ENCODE results near the gene PABPC1L. TPM values are rescaled to one million over a fixed set of nuclear protein-coding genes. Genes with fewer than 3 reads are reported as not detected.

PABPC1L gene
- total RNA-seq, 2 experiments from 2014 or later = 22.8 to 27.5 TPM

GRCh38 chr20:44983093-44983674 lies 73.3 kb downstream of the PABPC1L start:
- Mint-ChIP-seq H3K27me3 (no peaks in the 10 kb centered on the region), H3K4me1 (ENCODE audit: low read depth) (peaks cover 85% of the 10 kb centered on the region), H3K9me3 (no peaks in the 10 kb centered on the region), H3K4me3 (peak overlapping the region; percentile 17), H3K27ac (peak overlapping the region; percentile 96), H3K36me3 (ENCODE audit: low read depth) (peaks cover 91% of the 10 kb centered on the region)
- peak overlapping the region; percentile 36 to 95 for H3K27ac ChIP-seq (ENCODE audit: low read depth in 1 of 2, low read length in 2 of 2)
- no peak overlapping the region for H3K4me3 ChIP-seq (ENCODE audit: low read length)
- H3K36me3 ChIP-seq (ENCODE audit: insufficient read depth, low read length) = peaks cover 80% of the 10 kb centered on the region
- no peak for TF ChIP-seq CTCF (IDR thresholded peaks at IDR 0.05)
- ChIA-PET POLR2A (interaction anchor here (1.0 to 1.2 kb wide), 2 partner anchors 16 to 23 kb away, joined by 3 to 4 read pairs; partner anchors contain the start of gene TOMM34), CTCF (interaction anchor here (1.6 to 2.8 kb wide), 2 partner anchors 9 to 11 kb away, joined by 3 to 10 read pairs; no protein-coding TSS in a partner anchor)
- H3K4me1 ChIP-seq (ENCODE audit: insufficient read depth, low read length) = peaks cover 56% of the 10 kb centered on the region
- H3K27me3 ChIP-seq (ENCODE audit: control insufficient read depth in 1 of 2, insufficient read depth in 2 of 2, low read length in 2 of 2) = no peaks in the 10 kb centered on the region
- ATAC-seq (ENCODE audit: poor library complexity) (no peak), DNase-seq (no peak)
- intact Hi-C loops (cut with DNase I, micrococcal nuclease) = loop anchor here in 1 of 2 experiments (2.0 kb wide), 1 partner anchor 14 kb away; no protein-coding TSS in a partner anchor
- no peaks in the 10 kb centered on the region for H3K9me3 ChIP-seq (ENCODE audit: control insufficient read depth in 1 of 2, insufficient read depth in 1 of 2, low read length in 2 of 2)

- no peaks in the 10 kb centered on the region for H3K9me3 Mint-ChIP-seq
- TF ChIP-seq CTCF (IDR thresholded peaks at IDR 0.05) = no peak
Measured at GRCh38 chr20:44988631-44989171, 78.8 kb downstream of the PABPC1L start.

More at GRCh38 chr20:44988631-44989171, 78.8 kb downstream of the PABPC1L start:
- H3K27me3 ChIP-seq (ENCODE audit: control insufficient read depth in 1 of 2, insufficient read depth in 2 of 2, low read length in 2 of 2) = no peaks in the 10 kb centered on the region
- no peaks in the 10 kb centered on the region for H3K9me3 ChIP-seq (ENCODE audit: control insufficient read depth in 1 of 2, insufficient read depth in 1 of 2, low read length in 2 of 2)
- POLR2A ChIA-PET = interaction anchor here (0.7 to 0.8 kb wide), 2 partner anchors 9 to 103 kb away, joined by 3 to 4 read pairs; partner anchors contain the start of gene YWHAB
- intact Hi-C loops (cut with DNase I, micrococcal nuclease) = no loop called here
- H3K27me3 Mint-ChIP-seq = no peaks in the 10 kb centered on the region
- H3K27ac ChIP-seq (ENCODE audit: low read depth in 1 of 2, low read length in 2 of 2) = no peak overlapping the region
- H3K36me3 Mint-ChIP-seq (ENCODE audit: low read depth) = peaks cover 85% of the 10 kb centered on the region
- H3K4me3 Mint-ChIP-seq = peak overlapping the region; percentile 76
- DNase-seq (no peak), ATAC-seq (ENCODE audit: poor library complexity) (no peak)
- CTCF ChIA-PET = interaction anchor here (1.2 kb wide), 1 partner anchor 30 kb away, joined by 4 read pairs; no protein-coding TSS in a partner anchor
- H3K4me1 Mint-ChIP-seq (ENCODE audit: low read depth) = peaks cover 78% of the 10 kb centered on the region
- peaks cover 73% of the 10 kb centered on the region for H3K36me3 ChIP-seq (ENCODE audit: insufficient read depth, low read length)
- H3K4me1 ChIP-seq (ENCODE audit: insufficient read depth, low read length) = peaks cover 38% of the 10 kb centered on the region
- no peak overlapping the region for H3K4me3 ChIP-seq (ENCODE audit: low read length)
- H3K27ac Mint-ChIP-seq = peak overlapping the region; percentile 88

Other genes with a start within 250 kb of the PABPC1L start
- gene CCN5, start 194.7 kb upstream of the PABPC1L start, total RNA-seq = not detected
- gene KCNK15, start 164.2 kb upstream of the PABPC1L start, total RNA-seq = not detected
- gene RIMS4, start 99.5 kb upstream of the PABPC1L start, total RNA-seq = not detected
- 100 to 1,000 TPM; 163 to 167 TPM for gene YWHAB, start 24.4 kb upstream of the PABPC1L start, total RNA-seq
- gene TOMM34, start 50.3 kb downstream of the PABPC1L start, total RNA-seq = 1 to 10 TPM; 5.6 to 5.9 TPM
- gene STK4, start 56.5 kb downstream of the PABPC1L start, total RNA-seq = 100 to 1,000 TPM; 265 to 277 TPM
- gene KCNS1, start 191.1 kb downstream of the PABPC1L start, total RNA-seq = not detected
- not detected for gene WFDC5, start 205.1 kb downstream of the PABPC1L start, total RNA-seq
- gene WFDC12, start 214.4 kb downstream of the PABPC1L start, total RNA-seq = not detected

Data from CD4-positive, alpha-beta T cell (primary cell).